MCF 10A (cell line): ENCODE data around the gene CELF4. TPM values are rescaled to one million over a fixed set of nuclear protein-coding genes. Genes with fewer than 3 reads are reported as not detected.

Source experiments
- BruUV-seq: library from RNA; stranded (reverse); fragments of 400-500 nt; replicated peaks from 2 replicates; lab custom pipeline; 2021; lab: Mats Ljungman, UMichigan
- CTCF ChIA-PET: fragments of 300-600 bp; sonication (Branson Sonifier 250); formaldehyde crosslinking; extraction: SDS; loops from one replicate; lab custom pipeline; 2021; ENCODE audit warnings: antibody characterized with exemption, inconsistent platforms; lab: Yijun Ruan, JAX
- POLR2A ChIA-PET: fragments of 300-600, 350-650 bp; sonication (Branson Sonifier 250); formaldehyde crosslinking; extraction: SDS; loops from one replicate; lab custom pipeline; 2020; ENCODE audit warnings: antibody characterized with exemption, inconsistent platforms; lab: Yijun Ruan, JAX
- DNase-seq: peaks from one replicate; pipeline ENCODE4 v3.0.0-alpha.2; 2018; ENCODE audit not compliant: unreplicated experiment
- H3K27ac Mint-ChIP-seq: one replicate; pipeline ENCODE4 v1.8.0; 2022; ENCODE audit warnings: mild to moderate bottlenecking, low read depth, mixed read lengths; ENCODE audit not compliant: unreplicated experiment
- H3K27me3 Mint-ChIP-seq: one replicate; pipeline ENCODE4 v1.8.0; 2022; ENCODE audit warnings: mixed read lengths; ENCODE audit not compliant: insufficient read depth, unreplicated experiment
- H3K36me3 Mint-ChIP-seq: one replicate; pipeline ENCODE4 v1.8.0; 2022; ENCODE audit warnings: mild to moderate bottlenecking, moderate library complexity, mixed read lengths; ENCODE audit not compliant: insufficient read depth, unreplicated experiment
- H3K4me1 Mint-ChIP-seq: one replicate; pipeline ENCODE4 v1.8.0; 2022; ENCODE audit warnings: mixed read lengths; ENCODE audit not compliant: insufficient read depth, unreplicated experiment
- H3K4me3 Mint-ChIP-seq: one replicate; pipeline ENCODE4 v1.8.0; 2022; ENCODE audit warnings: mild to moderate bottlenecking, moderate library complexity, mixed read lengths; ENCODE audit not compliant: unreplicated experiment
- H3K9me3 Mint-ChIP-seq: one replicate; pipeline ENCODE4 v1.8.0; 2022; ENCODE audit warnings: mixed read lengths; ENCODE audit not compliant: unreplicated experiment
- intact Hi-C: fragments of 100-400 bp; cut with micrococcal nuclease; formaldehyde crosslinking; loops from 2 replicates; pipeline ENCODE4 v1.14.1; 2022
- total RNA-seq: library from RNA; stranded (reverse); gene quantifications from 2 replicates; pipeline ENCODE4 v1.2.3, GENCODE V29; 2022
- TF ChIP-seq, protein P1 (sequence below): fragments of 200-600 bp; IDR thresholded peaks from one replicate; pipeline ENCODE4 v1.8.0; 2022; ENCODE audit warnings: antibody characterized with exemption, mild to moderate bottlenecking; ENCODE audit not compliant: unreplicated experiment

CELF4 gene
- total RNA-seq, 1 experiment from 2014 or later = not detected

DNA sequence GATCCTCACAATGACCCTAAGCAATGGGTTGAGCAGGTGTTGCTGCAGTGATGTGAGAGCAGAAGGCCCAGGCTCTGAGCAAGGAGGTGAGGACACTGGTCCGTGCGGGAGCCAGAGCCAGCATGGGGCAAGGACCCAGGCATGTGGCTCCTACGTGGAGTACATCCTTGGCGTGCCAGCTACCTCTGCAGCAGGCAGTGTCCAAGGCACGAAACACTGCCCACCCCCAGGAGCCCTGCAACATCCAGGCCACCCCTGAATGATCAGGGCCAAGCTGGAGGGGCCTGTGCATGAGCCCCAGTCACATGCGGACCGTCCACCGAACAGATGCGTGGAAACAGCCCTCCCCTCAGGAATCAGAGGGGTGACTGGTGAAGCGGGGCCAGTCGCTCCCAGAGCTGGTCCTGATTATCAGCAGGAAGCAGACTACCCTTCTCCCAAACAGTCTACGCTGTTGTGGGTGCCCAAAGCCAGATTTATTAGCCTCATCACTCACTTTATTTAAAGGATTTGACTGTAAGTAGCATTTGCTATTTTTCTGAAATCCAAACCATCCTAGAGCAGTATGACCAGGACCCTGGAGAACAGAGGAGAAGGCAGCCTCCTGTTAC is 16.8 kb downstream of the CELF4 start:
- Mint-ChIP-seq H3K27me3 (peaks cover 45% of the 10 kb centered on the region), H3K36me3 (no peaks in the 10 kb centered on the region), H3K4me3 (no peak overlapping the region), H3K27ac (no peak overlapping the region), H3K4me1 (no peaks in the 10 kb centered on the region), H3K9me3 (no peaks in the 10 kb centered on the region)
- intact Hi-C loops = no loop called here
- ChIA-PET CTCF (interaction anchor here (2.3 kb wide), 1 partner anchor 11 kb away, joined by 17 read pairs; no protein-coding TSS in a partner anchor), POLR2A (no interaction called here)
- TF ChIP-seq, protein P1, sequence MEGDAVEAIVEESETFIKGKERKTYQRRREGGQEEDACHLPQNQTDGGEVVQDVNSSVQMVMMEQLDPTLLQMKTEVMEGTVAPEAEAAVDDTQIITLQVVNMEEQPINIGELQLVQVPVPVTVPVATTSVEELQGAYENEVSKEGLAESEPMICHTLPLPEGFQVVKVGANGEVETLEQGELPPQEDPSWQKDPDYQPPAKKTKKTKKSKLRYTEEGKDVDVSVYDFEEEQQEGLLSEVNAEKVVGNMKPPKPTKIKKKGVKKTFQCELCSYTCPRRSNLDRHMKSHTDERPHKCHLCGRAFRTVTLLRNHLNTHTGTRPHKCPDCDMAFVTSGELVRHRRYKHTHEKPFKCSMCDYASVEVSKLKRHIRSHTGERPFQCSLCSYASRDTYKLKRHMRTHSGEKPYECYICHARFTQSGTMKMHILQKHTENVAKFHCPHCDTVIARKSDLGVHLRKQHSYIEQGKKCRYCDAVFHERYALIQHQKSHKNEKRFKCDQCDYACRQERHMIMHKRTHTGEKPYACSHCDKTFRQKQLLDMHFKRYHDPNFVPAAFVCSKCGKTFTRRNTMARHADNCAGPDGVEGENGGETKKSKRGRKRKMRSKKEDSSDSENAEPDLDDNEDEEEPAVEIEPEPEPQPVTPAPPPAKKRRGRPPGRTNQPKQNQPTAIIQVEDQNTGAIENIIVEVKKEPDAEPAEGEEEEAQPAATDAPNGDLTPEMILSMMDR = no peak
- DNase-seq = no peak
- BruUV-seq = no TSS peak

GRCh38 chr18:37547196-37547827 is 18.3 kb downstream of the CELF4 start:
- Mint-ChIP-seq H3K27ac (no peak overlapping the region), H3K4me1 (no peaks in the 10 kb centered on the region), H3K27me3 (peaks cover 59% of the 10 kb centered on the region), H3K4me3 (no peak overlapping the region), H3K9me3 (no peaks in the 10 kb centered on the region), H3K36me3 (no peaks in the 10 kb centered on the region)
- intact Hi-C loops = no loop called here
- ChIA-PET CTCF (interaction anchor here (2.3 kb wide), 1 partner anchor 9 kb away, joined by 17 read pairs; no protein-coding TSS in a partner anchor), POLR2A (no interaction called here)
- no TSS peak for BruUV-seq
- DNase-seq = no peak
- TF ChIP-seq, protein P1 = no peak

- POLR2A ChIA-PET = no interaction called here
- Mint-ChIP-seq H3K36me3 (no peaks in the 10 kb centered on the region), H3K4me3 (no peak overlapping the region), H3K27me3 (peaks cover 65% of the 10 kb centered on the region), H3K4me1 (no peaks in the 10 kb centered on the region), H3K9me3 (no peaks in the 10 kb centered on the region), H3K27ac (no peak overlapping the region)
- TF ChIP-seq, protein P1 = no peak
- BruUV-seq = no TSS peak
- CTCF ChIA-PET = interaction anchor here (2.3 kb wide), 1 partner anchor 9 kb away, joined by 17 read pairs; no protein-coding TSS in a partner anchor
- intact Hi-C loops = no loop called here
- DNase-seq = no peak
Observed at GRCh38 chr18:37546651-37547050, 18.9 kb downstream of the CELF4 start.

GRCh38 chr18:37546272-37546537 is 19.4 kb downstream of the CELF4 start:
- no peaks in the 10 kb centered on the region for H3K9me3 Mint-ChIP-seq
- CTCF ChIA-PET = interaction anchor here (2.3 kb wide), 1 partner anchor 8 kb away, joined by 17 read pairs; no protein-coding TSS in a partner anchor
- POLR2A ChIA-PET = no interaction called here
- peaks cover 69% of the 10 kb centered on the region for H3K27me3 Mint-ChIP-seq
- H3K4me3 Mint-ChIP-seq = no peak overlapping the region
- H3K27ac Mint-ChIP-seq = no peak overlapping the region
- intact Hi-C loops = no loop called here
- no TSS peak for BruUV-seq
- DNase-seq = no peak
- H3K36me3 Mint-ChIP-seq = no peaks in the 10 kb centered on the region
- no peaks in the 10 kb centered on the region for H3K4me1 Mint-ChIP-seq
- TF ChIP-seq, protein P1 = no peak
